C4-2B (cell line): ENCODE results near the gene SCYL1.
A peak's percentile ranks its signal among the peaks of the same experiment; 100 is the strongest.

Source experiments
- H3K27ac ChIP-seq: fragments of 450-650 bp; 2 replicates; pipeline ENCODE4 v1.5.1; 2017
- CTCF ChIP-seq: fragments of 450-650 bp; conservative IDR thresholded peaks from 2 replicates; pipeline ENCODE4 v1.5.1; 2017; ENCODE audit warnings: mild to moderate bottlenecking
- ZFX ChIP-seq: fragments of 450-650 bp; IDR thresholded peaks from 2 replicates; pipeline ENCODE4 v1.6.1; 2017

Gene SCYL1

GRCh38 chr11:65524014-65524740 is 706 bp upstream of the SCYL1 start:
- no peak overlapping the region for H3K27ac ChIP-seq
- no peak for TF ChIP-seq CTCF
- no peak for TF ChIP-seq ZFX

DNA sequence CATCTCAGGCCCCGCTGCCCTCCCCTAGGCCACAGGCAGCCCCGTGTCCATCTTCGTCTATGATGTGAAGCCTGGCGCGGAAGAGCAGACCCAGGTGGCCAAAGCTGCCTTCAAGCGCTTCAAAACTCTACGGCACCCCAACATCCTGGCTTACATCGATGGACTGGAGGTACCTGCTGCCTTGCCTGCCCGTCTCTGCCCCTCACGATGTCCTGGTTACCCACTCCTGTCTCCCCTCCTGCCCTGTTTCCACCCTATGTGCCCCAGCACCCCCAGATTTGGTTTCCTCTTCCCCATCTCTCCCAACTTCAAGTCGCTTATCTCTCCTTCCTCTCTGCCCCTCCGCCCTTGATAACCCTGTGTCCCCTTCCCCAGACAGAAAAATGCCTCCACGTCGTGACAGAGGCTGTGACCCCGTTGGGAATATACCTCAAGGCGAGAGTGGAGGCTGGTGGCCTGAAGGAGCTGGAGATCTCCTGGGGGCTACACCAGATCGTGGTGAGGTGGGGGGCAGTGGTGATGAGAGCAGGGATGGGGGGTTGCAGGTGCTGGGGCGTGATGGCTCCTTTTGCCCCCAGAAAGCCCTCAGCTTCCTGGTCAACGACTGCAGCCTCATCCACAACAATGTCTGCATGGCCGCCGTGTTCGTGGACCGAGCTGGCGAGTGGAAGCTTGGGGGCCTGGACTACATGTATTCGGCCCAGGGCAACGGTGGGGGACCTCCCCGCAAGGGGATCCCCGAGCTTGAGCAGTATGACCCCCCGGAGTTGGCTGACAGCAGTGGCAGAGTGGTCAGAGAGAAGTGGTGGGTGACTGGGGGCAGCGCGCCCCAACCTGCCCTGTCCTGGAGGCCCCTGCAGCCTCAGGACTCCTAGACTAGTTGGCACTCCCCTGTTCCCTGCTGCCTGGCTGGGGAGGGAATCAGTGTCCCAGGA is 930 bp downstream of the SCYL1 start:
- peak overlapping the region; percentile 98 for H3K27ac ChIP-seq
- TF ChIP-seq ZFX: 0 out of 2 replicates have a peak, but pooled peaks have one; percentile 58
- no peak for TF ChIP-seq CTCF

DNA sequence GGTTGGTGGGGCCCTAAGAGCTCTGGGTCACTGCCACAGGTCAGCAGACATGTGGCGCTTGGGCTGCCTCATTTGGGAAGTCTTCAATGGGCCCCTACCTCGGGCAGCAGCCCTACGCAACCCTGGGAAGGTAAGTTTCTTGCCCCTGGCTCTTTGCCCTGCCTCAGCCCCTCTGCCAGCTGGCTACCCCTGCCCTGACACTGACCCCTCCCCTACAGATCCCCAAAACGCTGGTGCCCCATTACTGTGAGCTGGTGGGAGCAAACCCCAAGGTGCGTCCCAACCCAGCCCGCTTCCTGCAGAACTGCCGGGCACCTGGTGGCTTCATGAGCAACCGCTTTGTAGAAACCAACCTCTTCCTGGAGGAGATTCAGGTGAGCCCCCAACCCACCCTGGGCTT is 1.9 kb downstream of the SCYL1 start:
- peak overlapping the region; percentile 98; the same call in 1 of the 2 replicates for H3K27ac ChIP-seq
- TF ChIP-seq CTCF (no peak), ZFX (no peak)

GRCh38 chr11:65528819-65529350 is 4.0 kb downstream of the SCYL1 start:
- H3K27ac ChIP-seq: no peak overlapping the region
- TF ChIP-seq ZFX (no peak), CTCF (no peak)

DNA sequence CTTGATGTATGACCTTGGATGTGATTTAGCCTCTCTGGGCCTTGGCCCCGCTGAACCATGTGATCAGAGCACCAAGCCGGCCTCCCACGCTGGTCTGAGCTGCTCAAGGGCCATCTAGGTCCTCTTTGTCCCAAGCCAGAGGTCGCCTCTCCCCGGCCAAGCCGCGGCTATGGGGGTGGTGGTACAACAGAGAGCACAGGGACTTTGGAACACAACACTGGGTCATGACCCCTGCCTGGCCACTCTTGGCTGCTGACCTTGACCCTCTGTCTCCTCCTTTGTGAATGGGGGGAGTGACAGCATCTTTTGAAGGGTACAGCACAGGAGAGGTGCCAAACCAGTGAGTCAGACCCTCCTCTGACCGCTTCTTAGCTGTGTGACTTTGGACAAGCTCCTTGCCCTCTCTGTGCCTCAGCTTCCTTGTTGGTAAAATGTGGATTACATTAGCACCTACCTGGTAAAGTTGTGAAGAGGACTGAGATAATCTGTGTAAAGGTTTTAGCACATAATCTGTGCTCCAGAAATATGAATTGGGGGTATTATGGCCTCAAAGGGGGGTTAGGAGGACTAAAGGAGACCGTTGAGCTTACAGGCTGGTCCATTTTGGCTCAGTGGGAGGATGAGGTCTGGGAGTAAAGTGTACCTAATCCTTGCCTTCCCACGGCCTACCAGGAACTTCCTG is 4.7 kb downstream of the SCYL1 start:
- no peak overlapping the region for H3K27ac ChIP-seq
- TF ChIP-seq CTCF: no peak
- no peak for TF ChIP-seq ZFX

- TF ChIP-seq CTCF (no peak; the same call in 1 of the 2 replicates), ZFX (no peak)
- H3K27ac ChIP-seq: no peak overlapping the region
These were observed 5.2 kb downstream of the SCYL1 start for GRCh38 chr11:65530157-65530496.
